ENCODE results near the gene ZNF177. TPM values are rescaled to one million over a fixed set of nuclear protein-coding genes. Genes with fewer than 3 reads are reported as not detected.

ZNF177 gene
- total RNA-seq, result 1.1 and 1.8 TPM in 2 replicates

GRCh38 chr19:9362905-9363304, at the start of gene ZNF177:
Gene ZNF177 (plus strand): TSS chr19:9363013. CDS start chr19:9378312, 15,299 bp downstream.

GRCh38 chr19:9323919-9324583, 38.8 kb upstream of the ZNF177 start, which contains the start of gene ZNF559:
Gene ZNF559 (plus strand): TSS chr19:9324179. CDS start chr19:9338550, 14,371 bp downstream.

Other genes starting within 250 kb of the ZNF177 start
- not detected in 2 replicates for gene OR7G1, start 247.2 kb upstream of the ZNF177 start, total RNA-seq
- gene OR7G3, start 236.1 kb upstream of the ZNF177 start, total RNA-seq, result not detected in 2 replicates
- 11.2 TPM in 2 replicates for gene ZNF317, start 222.6 kb upstream of the ZNF177 start, total RNA-seq
- not detected in 2 replicates for gene OR7D2, start 184.0 kb upstream of the ZNF177 start, total RNA-seq
- gene OR7D4, start 143.4 kb upstream of the ZNF177 start, total RNA-seq, result not detected in 2 replicates
- gene OR7E24, start 112.1 kb upstream of the ZNF177 start, total RNA-seq, result not detected in 2 replicates
- gene ZNF699, start 53.2 kb upstream of the ZNF177 start, total RNA-seq, result 1.3 and 2.3 TPM in 2 replicates
- 6.8 and 9.4 TPM in 2 replicates for gene ZNF559, start 38.8 kb upstream of the ZNF177 start, total RNA-seq
- gene ZNF266, start 72.6 kb downstream of the ZNF177 start, total RNA-seq, result 7.6 and 10.0 TPM in 2 replicates
- gene ZNF560, start 135.6 kb downstream of the ZNF177 start, total RNA-seq, result under 0.01 and 2.8 TPM in 2 replicates
- 7.4 and 14.4 TPM in 2 replicates for gene ZNF426, start 175.6 kb downstream of the ZNF177 start, total RNA-seq
- gene ZNF121, start 221.5 kb downstream of the ZNF177 start, total RNA-seq, result 17.7 and 27.9 TPM in 2 replicates

All from cardiac atrium fibroblast (primary cell).